H9 (cell line): ENCODE results near the gene PCDHB8. TPM values are rescaled to one million over a fixed set of nuclear protein-coding genes. Genes with fewer than 3 reads are reported as not detected.
"Not testable (repeated sequence)": the region's sequence is repeated elsewhere in the genome, so short reads cannot be mapped to it uniquely, and the experiment has no call there.

Experiments used
- DNase-seq: peaks from one replicate; pipeline ENCODE4 v3.0.0-alpha.2; 2017
- H2AFZ ChIP-seq: one replicate; pipeline ENCODE4 v1.6.1; 2013; ENCODE audit warnings: mild to moderate bottlenecking, low read length, control low read depth, moderate library complexity
- H2AK5ac ChIP-seq: 2 replicates; pipeline ENCODE4 v1.6.1; 2013; ENCODE audit warnings: low read length, control low read depth, mixed read lengths; ENCODE audit not compliant: insufficient read length
- H2BK120ac ChIP-seq: one replicate; pipeline ENCODE4 v1.6.1; 2013; ENCODE audit warnings: low read depth, mild to moderate bottlenecking, low read length, control low read depth, inconsistent platforms; ENCODE audit not compliant: poor library complexity, severe bottlenecking
- H2BK12ac ChIP-seq: 2 replicates; pipeline ENCODE4 v1.6.1; 2013; ENCODE audit warnings: low read length, control low read depth, mixed read lengths, low read depth; ENCODE audit not compliant: insufficient read length
- H2BK15ac ChIP-seq: 2 replicates; pipeline ENCODE4 v1.6.1; 2013; ENCODE audit warnings: low read depth, low read length, control low read depth
- H2BK20ac ChIP-seq: one replicate; pipeline ENCODE4 v1.6.1; 2013; ENCODE audit warnings: low read depth, mild to moderate bottlenecking, low read length, control low read depth, inconsistent platforms; ENCODE audit not compliant: poor library complexity, severe bottlenecking
- H2BK5ac ChIP-seq: 2 replicates; pipeline ENCODE4 v1.6.1; 2013; ENCODE audit warnings: low read length, control low read depth, mixed read lengths; ENCODE audit not compliant: insufficient read length
- H3K14ac ChIP-seq: 2 replicates; pipeline ENCODE4 v1.6.1; 2013; ENCODE audit warnings: low read length, control low read depth; ENCODE audit not compliant: insufficient read depth
- H3K18ac ChIP-seq: 2 replicates; pipeline ENCODE4 v1.6.1; 2013; ENCODE audit warnings: low read depth, mild to moderate bottlenecking, mixed read lengths, low read length, control low read depth; ENCODE audit not compliant: insufficient read length
- H3K23ac ChIP-seq: 2 replicates; pipeline ENCODE4 v1.6.1; 2013; ENCODE audit warnings: low read length, control low read depth, mixed read lengths, low read depth; ENCODE audit not compliant: insufficient read length
- H3K23me2 ChIP-seq: 2 replicates; pipeline ENCODE4 v1.6.1; 2013; ENCODE audit warnings: low read depth, mild to moderate bottlenecking, mixed read lengths, low read length, control low read depth; ENCODE audit not compliant: insufficient read length, poor library complexity, severe bottlenecking
- H3K27ac ChIP-seq: 2 replicates; pipeline ENCODE4 v1.5.1; 2013; ENCODE audit warnings: low read length, control low read depth, mixed read lengths, low read depth; ENCODE audit not compliant: insufficient read length
- H3K27me3 ChIP-seq: 2 replicates; pipeline ENCODE4 v1.6.1; 2013; ENCODE audit warnings: low read length, control low read depth, inconsistent platforms; ENCODE audit not compliant: insufficient read depth
- H3K4ac ChIP-seq: 2 replicates; pipeline ENCODE4 v1.6.1; 2013; ENCODE audit warnings: low read depth, mild to moderate bottlenecking, control low read depth, inconsistent platforms, low read length, moderate library complexity
- H3K4me1 ChIP-seq: 2 replicates; pipeline ENCODE4 v1.6.1; 2013; ENCODE audit warnings: low read length, control low read depth, inconsistent platforms; ENCODE audit not compliant: insufficient read depth
- H3K4me2 ChIP-seq: 2 replicates; pipeline ENCODE4 v1.6.1; 2013; ENCODE audit warnings: low read length, control low read depth, mixed read lengths; ENCODE audit not compliant: insufficient read length, insufficient read depth
- H3K56ac ChIP-seq: 2 replicates; pipeline ENCODE4 v1.6.1; 2013; ENCODE audit warnings: low read depth, mild to moderate bottlenecking, mixed read lengths, low read length, control low read depth; ENCODE audit not compliant: insufficient read length
- H3K79me1 ChIP-seq: 2 replicates; pipeline ENCODE4 v1.6.1; 2013; ENCODE audit warnings: low read depth, mild to moderate bottlenecking, moderate library complexity, low read length, control low read depth, inconsistent platforms; ENCODE audit not compliant: insufficient read depth, poor library complexity, severe bottlenecking
- H3K79me2 ChIP-seq: 2 replicates; pipeline ENCODE4 v1.6.1; 2013; ENCODE audit warnings: low read length, control low read depth, inconsistent platforms; ENCODE audit not compliant: insufficient read depth
- H3K9ac ChIP-seq: 2 replicates; pipeline ENCODE4 v1.6.1; 2013; ENCODE audit warnings: low read length, control low read depth, mixed read lengths; ENCODE audit not compliant: insufficient read length; ENCODE audit errors: extremely low read depth
- H3K9me3 ChIP-seq: one replicate; pipeline ENCODE4 v1.6.1; 2013; ENCODE audit warnings: low read depth, low read length, inconsistent platforms; ENCODE audit not compliant: control insufficient read depth
- H3T11ph ChIP-seq: one replicate; pipeline ENCODE4 v1.6.1; 2013; ENCODE audit warnings: mild to moderate bottlenecking, low read length, control low read depth, inconsistent platforms
- H4K20me1 ChIP-seq: one replicate; pipeline ENCODE4 v1.6.1; 2013; ENCODE audit not compliant: control insufficient read depth, insufficient read length, insufficient read depth
- H4K5ac ChIP-seq: 2 replicates; pipeline ENCODE4 v1.6.1; 2013; ENCODE audit warnings: low read depth, mild to moderate bottlenecking, mixed read lengths, low read length, control low read depth; ENCODE audit not compliant: insufficient read length
- H4K8ac ChIP-seq: replicated peaks from 2 replicates; pipeline ENCODE4 v1.6.1; 2013; ENCODE audit warnings: low read length, control low read depth, mixed read lengths, low read depth; ENCODE audit not compliant: insufficient read length
- H4K91ac ChIP-seq: 2 replicates; pipeline ENCODE4 v1.6.1; 2013; ENCODE audit warnings: low read depth, mild to moderate bottlenecking, moderate library complexity, mixed read lengths, low read length, control low read depth; ENCODE audit not compliant: insufficient read length
- H3K27ac Mint-ChIP-seq, 3 experiments: 2 replicates in 2 of 3; 3 replicates in 1 of 3; pipeline ENCODE4 v1.8.0; 2020 to 2021; ENCODE audit warnings: mixed read lengths in 3 of 3, mild to moderate bottlenecking in 1 of 3, moderate library complexity in 1 of 3
- H3K27me3 Mint-ChIP-seq: 2 replicates; pipeline ENCODE4 v1.8.0; 2021; ENCODE audit warnings: low read depth, mild to moderate bottlenecking, moderate library complexity, mixed read lengths
- H3K36me3 Mint-ChIP-seq, 3 experiments: 2 replicates in 2 of 3; 3 replicates in 1 of 3; pipeline ENCODE4 v1.8.0; 2020 to 2021; ENCODE audit warnings: low read depth in 3 of 3, mixed read lengths in 3 of 3; ENCODE audit not compliant: insufficient read depth in 1 of 3
- H3K4me1 Mint-ChIP-seq, 2 experiments: 2 replicates each; pipeline ENCODE4 v1.8.0; 2020; ENCODE audit warnings: mixed read lengths in 2 of 2
- H3K4me3 Mint-ChIP-seq, 2 experiments: 2 replicates in 1 of 2; 3 replicates in 1 of 2; pipeline ENCODE4 v1.8.0; 2020 to 2021; ENCODE audit warnings: mild to moderate bottlenecking in 2 of 2, mixed read lengths in 2 of 2, moderate library complexity in 1 of 2
- H3K9me3 Mint-ChIP-seq, 2 experiments: 2 replicates in 1 of 2; 3 replicates in 1 of 2; pipeline ENCODE4 v1.8.0; 2020; ENCODE audit warnings: mild to moderate bottlenecking in 2 of 2, mixed read lengths in 2 of 2, moderate library complexity in 1 of 2
- WGBS: extraction: QIAGEN DNeasy Blood & Tissue Kit; methylation state at CpG from one replicate; pipeline ENCODE4 v1.1.7; 2013; ENCODE audit warnings: missing lambda C conversion rate, low lambda C conversion rate, mixed read lengths; ENCODE audit not compliant: insufficient read length; ENCODE audit errors: extremely low coverage; 5-methylcytosine and 5-hydroxymethylcytosine counted together
- total RNA-seq: library from RNA; stranded (reverse); gene quantifications from 2 replicates; pipeline ENCODE4 v1.2.1, GENCODE V29; 2021

Gene PCDHB8
- total RNA-seq, 1 experiment from 2014 or later: 0.57 TPM

GRCh38 chr5:141152096-141152495, 25.5 kb upstream of the PCDHB8 start:
- H2AFZ ChIP-seq: not testable (repeated sequence)

More at GRCh38 chr5:141152096-141152495, 25.5 kb upstream of the PCDHB8 start:
- not testable (repeated sequence) for H3K18ac ChIP-seq, H3K4me1 Mint-ChIP-seq, H3K14ac ChIP-seq, H3K27ac ChIP-seq, H3K27me3 Mint-ChIP-seq, H3K79me1 ChIP-seq, H2BK15ac ChIP-seq, H2BK12ac ChIP-seq, H3K4me3 Mint-ChIP-seq, H2BK5ac ChIP-seq, H4K5ac ChIP-seq, H3K27me3 ChIP-seq, H2AK5ac ChIP-seq, H4K8ac ChIP-seq, H3K9me3 ChIP-seq, H3K4ac ChIP-seq, H3T11ph ChIP-seq, H3K56ac ChIP-seq, H4K91ac ChIP-seq, H2BK120ac ChIP-seq, H3K23me2 ChIP-seq, H4K20me1 ChIP-seq, H3K4me1 ChIP-seq, H3K4me2 ChIP-seq, H3K79me2 ChIP-seq, H3K9ac ChIP-seq, H3K27ac Mint-ChIP-seq, H3K23ac ChIP-seq, DNase-seq, H2BK20ac ChIP-seq
- Mint-ChIP-seq H3K9me3 (peaks cover 37 to 40% of the 10 kb centered on the region in 2 experiments), H3K36me3 (peaks cover 1 to 27% (median 5%) of the 10 kb centered on the region in 3 experiments; a peak in 5 of 7 replicates)
- WGBS: no CpG with 5 or more reads among the region's 36 CpGs
